Trophoblast cell (in vitro differentiated cells and primary cell): ENCODE measurements around the gene KCNQ2.

Experiments
- DNase-seq, 2 donors: peaks; one replicate each; pipeline ENCODE4 v3.0.0-alpha.2; 2016
- H2AFZ ChIP-seq: 2 replicates; pipeline ENCODE4 v1.6.1; 2013; ENCODE audit warnings: low read length, moderate library complexity, mild to moderate bottlenecking; ENCODE audit not compliant: insufficient read depth, poor library complexity
- H2AK5ac ChIP-seq: 2 replicates; pipeline ENCODE4 v1.6.1; 2013; ENCODE audit warnings: mild to moderate bottlenecking, low read length
- H2BK120ac ChIP-seq: 2 replicates; pipeline ENCODE4 v1.6.1; 2013; ENCODE audit warnings: low read length, mild to moderate bottlenecking, moderate library complexity; ENCODE audit not compliant: insufficient read depth, poor library complexity
- H2BK12ac ChIP-seq: 2 replicates; pipeline ENCODE4 v1.6.1; 2013; ENCODE audit warnings: mild to moderate bottlenecking, low read length, moderate library complexity
- H2BK5ac ChIP-seq: 2 replicates; pipeline ENCODE4 v1.6.1; 2013; ENCODE audit warnings: low read length, low read depth, moderate library complexity, mild to moderate bottlenecking; ENCODE audit not compliant: poor library complexity
- H3K14ac ChIP-seq: 2 replicates; pipeline ENCODE4 v1.6.1; 2013; ENCODE audit warnings: mild to moderate bottlenecking, low read length
- H3K18ac ChIP-seq: 2 replicates; pipeline ENCODE4 v1.6.1; 2013; ENCODE audit warnings: mild to moderate bottlenecking, low read length
- H3K23ac ChIP-seq: 2 replicates; pipeline ENCODE4 v1.6.1; 2013; ENCODE audit warnings: low read length
- H3K27ac ChIP-seq: 2 replicates; pipeline ENCODE4 v1.5.1; 2013; ENCODE audit warnings: low read depth, mild to moderate bottlenecking, inconsistent platforms, low read length, moderate library complexity
- H3K27me3 ChIP-seq: 2 replicates; pipeline ENCODE4 v1.6.1; 2013; ENCODE audit warnings: inconsistent platforms, mild to moderate bottlenecking, low read length, moderate library complexity; ENCODE audit not compliant: insufficient read depth
- H3K36me3 ChIP-seq, 2 experiments: 1 replicate in 1 of 2; 2 replicates in 1 of 2; pipeline ENCODE4 v1.6.1; 2013; ENCODE audit warnings: low read length in 2 of 2, mild to moderate bottlenecking in 2 of 2, moderate library complexity in 1 of 2; ENCODE audit not compliant: insufficient read depth in 2 of 2, control insufficient read depth in 1 of 2
- H3K4ac ChIP-seq: 2 replicates; pipeline ENCODE4 v1.6.1; 2013; ENCODE audit warnings: low read depth, mild to moderate bottlenecking, low read length, moderate library complexity
- H3K4me1 ChIP-seq, 2 experiments: 1 replicate in 1 of 2; 2 replicates in 1 of 2; pipeline ENCODE4 v1.6.1; 2013; ENCODE audit warnings: low read length in 2 of 2, mild to moderate bottlenecking in 2 of 2, moderate library complexity in 1 of 2; ENCODE audit not compliant: insufficient read depth in 2 of 2, control insufficient read depth in 1 of 2
- H3K4me2 ChIP-seq: 2 replicates; pipeline ENCODE4 v1.6.1; 2013; ENCODE audit warnings: inconsistent platforms, mild to moderate bottlenecking, low read length, moderate library complexity
- H3K4me3 ChIP-seq: 2 replicates; pipeline ENCODE4 v1.5.1; 2013; ENCODE audit warnings: mild to moderate bottlenecking, low read depth, low read length, inconsistent platforms
- H3K79me1 ChIP-seq: one replicate; pipeline ENCODE4 v1.6.1; 2013; ENCODE audit warnings: low read length
- H3K79me2 ChIP-seq: 2 replicates; pipeline ENCODE4 v1.6.1; 2013; ENCODE audit warnings: low read length, mild to moderate bottlenecking; ENCODE audit not compliant: control insufficient read depth, insufficient read depth, poor library complexity
- H3K9ac ChIP-seq: 2 replicates; pipeline ENCODE4 v1.6.1; 2013; ENCODE audit warnings: mild to moderate bottlenecking, low read length
- H3K9me3 ChIP-seq: 2 replicates; pipeline ENCODE4 v1.6.1; 2013; ENCODE audit warnings: low read depth, mild to moderate bottlenecking, control low read depth, inconsistent platforms, low read length; ENCODE audit not compliant: insufficient read depth
- H4K12ac ChIP-seq: 2 replicates; pipeline ENCODE4 v1.6.1; 2013; ENCODE audit warnings: low read depth, mild to moderate bottlenecking, low read length, moderate library complexity
- H4K8ac ChIP-seq: 2 replicates; pipeline ENCODE4 v1.6.1; 2013; ENCODE audit warnings: low read depth, mild to moderate bottlenecking, low read length, moderate library complexity
- H4K91ac ChIP-seq: one replicate; pipeline ENCODE4 v1.6.1; 2013; ENCODE audit warnings: low read depth, mild to moderate bottlenecking, low read length, moderate library complexity
- whole genome bisulfite sequencing: extraction: QIAGEN DNeasy Blood & Tissue Kit; methylation state at CpG from one replicate; pipeline ENCODE4 v1.1.7; 2013; ENCODE audit warnings: missing lambda C conversion rate; ENCODE audit not compliant: insufficient read length, insufficient coverage; ENCODE audit errors: extremely low coverage; 5-methylcytosine and 5-hydroxymethylcytosine counted together

KCNQ2 gene

DNA sequence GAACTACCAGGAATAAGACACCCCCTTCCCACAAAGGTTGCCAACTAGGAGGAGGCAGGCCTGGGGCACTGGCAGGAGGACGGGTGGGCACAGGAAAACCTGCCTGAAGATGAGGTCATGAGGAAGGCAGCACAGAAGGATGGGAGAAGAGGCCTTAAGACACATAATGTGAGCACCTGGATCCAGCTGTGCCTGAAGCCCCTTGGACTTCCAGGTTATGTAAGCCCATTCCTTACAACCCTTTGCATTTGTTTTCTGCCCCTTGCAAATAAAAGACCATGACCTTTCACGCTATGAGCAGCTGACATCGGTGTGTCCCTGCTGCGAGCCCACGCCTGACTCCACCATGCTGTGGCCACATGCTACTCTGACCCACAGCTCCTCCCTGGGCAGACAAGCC lies 23.4 kb downstream of the KCNQ2 start:
- Histone ChIP-seq H3K4ac (no peak overlapping the region), H4K8ac (no peak overlapping the region), H3K79me1 (no peaks in the 10 kb centered on the region), H3K79me2 (no peaks in the 10 kb centered on the region), H2AFZ (no peak overlapping the region), H2BK120ac (no peak overlapping the region), H2BK5ac (no peak overlapping the region), H3K4me3 (no peak overlapping the region), H2AK5ac (no peak overlapping the region), H3K4me2 (no peak overlapping the region), H4K91ac (no peak overlapping the region), H3K9me3 (peaks cover 1% of the 10 kb centered on the region), H3K27ac (no peak overlapping the region), H2BK12ac (no peak overlapping the region), H3K23ac (no peak overlapping the region), H3K14ac (no peak overlapping the region), H3K4me1 (no peaks in the 10 kb centered on the region), H3K27me3 (no peaks in the 10 kb centered on the region), H4K12ac (no peak overlapping the region), H3K36me3 (no peaks in the 10 kb centered on the region), H3K18ac (no peak overlapping the region), H3K9ac (no peak overlapping the region)
- WGBS, result no CpG with 5 or more reads among the region's 5 CpGs
- no peak for DNase-seq

DNA sequence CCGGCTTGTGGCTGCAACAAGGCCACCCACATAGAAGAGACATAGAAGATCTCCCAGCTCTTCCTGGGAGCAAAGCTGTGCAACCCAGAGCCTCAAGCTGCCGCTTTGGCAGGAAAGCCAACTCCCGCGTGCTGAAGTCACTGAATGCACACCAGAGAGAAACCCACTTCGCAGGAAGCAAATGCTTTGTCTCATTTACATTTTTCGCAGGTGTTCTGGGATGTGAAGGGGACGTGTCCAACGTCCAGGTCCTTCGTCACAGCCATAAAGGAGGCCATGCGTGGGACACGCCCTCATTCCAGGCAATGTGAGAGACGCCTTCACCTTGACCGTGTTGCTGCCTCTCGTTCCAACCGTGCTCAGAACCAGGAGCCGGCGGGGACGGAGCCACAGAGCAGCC lies 24.4 kb downstream of the KCNQ2 start:
- H2BK12ac ChIP-seq, result no peak overlapping the region
- H2BK120ac ChIP-seq, result no peak overlapping the region
- no peak overlapping the region for H3K4me3 ChIP-seq
- no CpG with 5 or more reads among the region's 18 CpGs for WGBS
- no peak overlapping the region for H2BK5ac ChIP-seq
- no peak overlapping the region for H3K4me2 ChIP-seq
- H4K91ac ChIP-seq, result no peak overlapping the region
- no peak overlapping the region for H4K8ac ChIP-seq
- H2AFZ ChIP-seq, result no peak overlapping the region
- no peak overlapping the region for H3K18ac ChIP-seq
- no peaks in the 10 kb centered on the region for H3K27me3 ChIP-seq
- peaks cover 7% of the 10 kb centered on the region for H3K9me3 ChIP-seq
- H3K36me3 ChIP-seq, result no peaks in the 10 kb centered on the region
- H3K4ac ChIP-seq, result no peak overlapping the region
- no peak overlapping the region for H2AK5ac ChIP-seq
- DNase-seq, result no peak
- H3K23ac ChIP-seq, result no peak overlapping the region
- no peaks in the 10 kb centered on the region for H3K79me1 ChIP-seq
- no peaks in the 10 kb centered on the region for H3K79me2 ChIP-seq
- H3K27ac ChIP-seq, result no peak overlapping the region
- no peaks in the 10 kb centered on the region for H3K4me1 ChIP-seq
- H3K9ac ChIP-seq, result no peak overlapping the region
- no peak overlapping the region for H3K14ac ChIP-seq
- H4K12ac ChIP-seq, result no peak overlapping the region

DNA sequence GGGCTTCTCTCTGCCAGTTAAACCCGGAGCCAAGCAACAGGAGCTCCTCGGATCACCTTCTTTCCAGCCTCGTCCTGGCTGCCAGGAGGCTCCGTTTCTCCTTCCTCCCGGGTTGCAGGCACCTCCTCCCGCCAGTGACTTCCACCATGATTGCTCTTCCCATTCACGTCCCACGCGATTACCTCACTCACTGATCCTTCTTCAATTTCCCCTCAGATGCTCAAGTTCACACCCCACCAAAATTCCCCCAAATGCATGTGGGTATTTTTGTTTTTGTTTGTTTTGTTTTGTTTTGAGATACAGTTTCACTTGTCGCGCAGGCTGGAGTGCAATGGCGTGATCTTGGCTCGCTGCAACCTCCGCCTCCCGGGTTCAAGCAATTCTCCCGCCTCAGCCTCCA lies 25.1 kb downstream of the KCNQ2 start:
- Histone ChIP-seq H3K4me1 (no peaks in the 10 kb centered on the region), H3K36me3 (no peaks in the 10 kb centered on the region), H3K4me3 (no peak overlapping the region), H2AFZ (no peak overlapping the region), H3K9ac (no peak overlapping the region), H3K27me3 (no peaks in the 10 kb centered on the region), H4K91ac (no peak overlapping the region), H2BK5ac (no peak overlapping the region), H3K4ac (no peak overlapping the region), H2AK5ac (no peak overlapping the region), H4K8ac (no peak overlapping the region), H3K79me1 (no peaks in the 10 kb centered on the region), H3K9me3 (peaks cover 8% of the 10 kb centered on the region), H3K18ac (no peak overlapping the region), H4K12ac (no peak overlapping the region), H2BK120ac (no peak overlapping the region), H3K14ac (no peak overlapping the region), H3K23ac (no peak overlapping the region), H3K4me2 (no peak overlapping the region), H3K27ac (no peak overlapping the region), H2BK12ac (no peak overlapping the region), H3K79me2 (no peaks in the 10 kb centered on the region)
- DNase-seq, result no peak
- WGBS, result no CpG with 5 or more reads among the region's 16 CpGs

DNA sequence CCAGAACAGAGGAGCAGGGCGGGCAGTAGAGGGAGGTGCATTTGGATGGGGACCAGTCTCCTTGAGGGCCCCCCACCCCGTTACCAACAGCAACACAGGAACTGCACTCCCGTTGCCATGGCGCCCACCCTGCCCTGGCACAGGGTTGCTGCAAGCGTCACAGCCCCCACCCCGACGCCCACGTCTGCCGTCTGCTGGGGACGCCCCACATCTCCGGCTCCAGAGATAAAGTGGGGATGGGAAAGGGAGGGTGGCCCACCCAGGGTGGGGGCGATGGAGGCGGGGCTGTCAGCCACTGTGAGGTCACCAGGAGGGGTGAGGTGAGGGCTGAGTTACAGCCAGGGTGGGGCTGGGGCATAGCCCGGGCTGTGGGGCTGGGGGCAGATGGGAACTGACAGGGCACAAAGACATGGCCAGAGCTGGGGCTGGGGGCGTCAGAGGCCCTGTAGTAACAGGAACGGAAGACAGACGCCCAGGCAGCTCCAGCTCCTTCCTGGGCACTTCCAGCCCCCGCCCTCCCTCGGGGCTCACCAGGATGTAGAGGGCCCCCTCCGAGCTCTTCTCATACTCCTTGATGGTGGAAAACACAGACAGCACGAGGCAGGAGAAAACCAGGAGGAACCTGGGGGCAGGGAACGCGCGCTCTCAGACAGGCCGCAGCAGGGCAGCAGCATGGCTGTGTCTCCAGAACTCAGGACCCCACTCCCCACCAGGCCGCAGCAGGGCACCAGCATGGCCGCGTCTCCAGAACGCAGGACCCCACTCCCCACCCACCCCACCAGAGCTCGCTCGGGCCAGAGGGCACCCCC lies 26.0 kb downstream of the KCNQ2 start:
- Histone ChIP-seq H3K14ac (no peak overlapping the region), H3K4me2 (no peak overlapping the region), H3K4me3 (no peak overlapping the region), H3K23ac (no peak overlapping the region), H2BK120ac (no peak overlapping the region), H4K12ac (no peak overlapping the region), H3K9me3 (peaks cover 8% of the 10 kb centered on the region), H3K4ac (no peak overlapping the region), H4K8ac (no peak overlapping the region), H2AK5ac (no peak overlapping the region), H2BK12ac (no peak overlapping the region), H2BK5ac (no peak overlapping the region), H3K4me1 (no peaks in the 10 kb centered on the region), H3K18ac (no peak overlapping the region), H3K79me2 (no peaks in the 10 kb centered on the region), H3K27me3 (no peaks in the 10 kb centered on the region), H2AFZ (no peak overlapping the region), H3K9ac (no peak overlapping the region), H3K36me3 (no peaks in the 10 kb centered on the region), H3K79me1 (no peaks in the 10 kb centered on the region), H3K27ac (no peak overlapping the region), H4K91ac (no peak overlapping the region)
- WGBS, result no CpG with 5 or more reads among the region's 31 CpGs
- no peak for DNase-seq
